A549 (cell line): ENCODE results near the gene GJA4.

Experiments used
- CBX8 ChIP-seq: fragments of 200-600 bp; sonication (generic); IDR thresholded peaks from 2 replicates; pipeline ENCODE4 v1.6.1; 2016
- CEBPB ChIP-seq, 2 experiments: fragments of >200 bp in 1 of 2; sonication (Bioruptor Twin) in 1 of 2; formaldehyde crosslinking in 1 of 2; IDR thresholded peaks; 2 replicates each; pipeline ENCODE4 v1.6.1; 2012 to 2016
- CHD2 ChIP-seq: fragments of 150-350 bp; IDR thresholded peaks from 2 replicates; pipeline ENCODE4 v1.6.1; 2014; ENCODE audit warnings: low read length; ENCODE audit not compliant: partially characterized antibody
- CTCF ChIP-seq: fragments of >200 bp; sonication (Bioruptor Twin); formaldehyde crosslinking; IDR thresholded peaks from 3 replicates; pipeline ENCODE4 v1.5.1; 2016
- EP300 ChIP-seq, 2 experiments: fragments of >200 bp; sonication (Bioruptor Twin); formaldehyde crosslinking; IDR thresholded peaks; 2 replicates in 1 of 2; 3 replicates in 1 of 2; pipeline ENCODE4 v1.6.1; 2016 to 2017
- HMGXB4 ChIP-seq: fragments of 250-450 bp; sonication (Bioruptor Pico); IDR thresholded peaks from 2 replicates; pipeline ENCODE4 v1.5.0; 2021; ENCODE audit warnings: mild to moderate bottlenecking, moderate library complexity, borderline replicate concordance
- MAX ChIP-seq: IDR thresholded peaks from 2 replicates; pipeline ENCODE4 v1.6.1; 2012
- POLR2A ChIP-seq: IDR thresholded peaks from 2 replicates; pipeline ENCODE4 v1.6.1; 2012; ENCODE audit warnings: mild to moderate bottlenecking, low read length
- REST ChIP-seq: fragments of 200-600 bp; sonication (generic); IDR thresholded peaks from 2 replicates; pipeline ENCODE4 v1.6.1; 2016; ENCODE audit warnings: antibody characterized with exemption, mild to moderate bottlenecking, moderate library complexity
- SMC3 ChIP-seq: fragments of >200 bp; sonication (Bioruptor Twin); formaldehyde crosslinking; IDR thresholded peaks from 3 replicates; pipeline ENCODE4 v1.6.1; 2018; ENCODE audit warnings: inconsistent platforms
- USF2 ChIP-seq: fragments of 450-650 bp; IDR thresholded peaks from 2 replicates; pipeline ENCODE4 v1.6.1; 2014; ENCODE audit warnings: antibody characterized with exemption

GRCh38 chr1:34787461-34788420, 5.1 kb upstream of the GJA4 start:
- TF ChIP-seq REST: no peak
- TF ChIP-seq MAX: no peak
- TF ChIP-seq CTCF: no peak
- no peak for TF ChIP-seq POLR2A
- no peak for TF ChIP-seq SMC3
- TF ChIP-seq CHD2: no peak
- TF ChIP-seq EP300 (IDR thresholded peaks at IDR 0.05): no peak
- no peak for TF ChIP-seq CEBPB (IDR thresholded peaks at IDR 0.05)
- TF ChIP-seq USF2: no peak
- no peak for TF ChIP-seq HMGXB4
- no peak for TF ChIP-seq CBX8
